B cell (primary cell): Measurements from ENCODE around the gene TCEANC2. TPM values are rescaled to one million over a fixed set of nuclear protein-coding genes. Genes with fewer than 3 reads are reported as not detected.

Experiments used
- ATAC-seq: fragments of 200-7000 bp; cut with Tn5 transposase; one replicate; pipeline ENCODE4 v1.10.0; 2021; ENCODE audit warnings: low read depth, mild to moderate bottlenecking, moderate number of reproducible peaks, moderate library complexity
- CTCF ChIA-PET: fragments of 350-600 bp; sonication (Branson Sonifier 250); formaldehyde crosslinking; loops from one replicate; lab custom pipeline; 2021; ENCODE audit warnings: antibody characterized with exemption, inconsistent platforms; lab: Charles Lee
- POLR2A ChIA-PET: fragments of 350-600 bp; sonication (Branson Sonifier 250); formaldehyde crosslinking; loops from one replicate; lab custom pipeline; 2021; ENCODE audit warnings: antibody characterized with exemption; lab: Charles Lee
- DNase-seq: peaks from one replicate; pipeline ENCODE4 v3.0.0; 2013
- H2AFZ ChIP-seq: 2 replicates; pipeline ENCODE4 v1.6.1; 2012; ENCODE audit warnings: mild to moderate bottlenecking, low read depth, low read length; ENCODE audit not compliant: insufficient read depth, poor library complexity, severe bottlenecking
- H3K27ac ChIP-seq, 2 donors: 1 replicate in 1 of 2; 2 replicates in 1 of 2; pipeline ENCODE4 v1.5.1; 2012 to 2013; ENCODE audit warnings: low read length in 2 of 2, mild to moderate bottlenecking in 2 of 2, moderate library complexity in 1 of 2
- H3K27me3 ChIP-seq, 4 experiments: fragments of 200-600 bp in 1 of 4; sonication (generic) in 1 of 4; replicated peaks in 1 of 4; 1 replicate in 2 of 4; 2 replicates in 2 of 4; pipeline versions ENCODE4 v1.6.1 to v1.7.0; 2013 to 2016; ENCODE audit warnings: low read length in 3 of 4, mild to moderate bottlenecking in 2 of 4, mixed read lengths in 1 of 4, moderate library complexity in 1 of 4; ENCODE audit not compliant: insufficient read depth in 4 of 4, control insufficient read depth in 3 of 4; ENCODE audit errors: control extremely low read depth in 1 of 4
- H3K36me3 ChIP-seq, 2 experiments: replicated peaks in 1 of 2; 1 replicate in 1 of 2; 2 replicates in 1 of 2; pipeline versions ENCODE4 v1.6.1 to v1.7.1; 2013; ENCODE audit warnings: low read length in 1 of 2; ENCODE audit not compliant: insufficient read depth in 2 of 2, control insufficient read depth in 1 of 2; ENCODE audit errors: control extremely low read depth in 1 of 2, extremely low read depth in 1 of 2
- H3K4me1 ChIP-seq, 2 donors: fragments of 200-600 bp in 1 of 2; sonication (generic) in 1 of 2; 1 replicate in 1 of 2; 2 replicates in 1 of 2; pipeline versions ENCODE4 v1.5.1 to v1.6.1; 2013 to 2017; ENCODE audit warnings: low read length in 2 of 2; ENCODE audit not compliant: control insufficient read depth in 2 of 2, insufficient read depth in 2 of 2
- H3K4me2 ChIP-seq: replicated peaks from 2 replicates; pipeline ENCODE3; 2012; ENCODE audit warnings: mild to moderate bottlenecking, low read depth, low read length; ENCODE audit not compliant: poor library complexity, severe bottlenecking
- H3K4me3 ChIP-seq, 5 experiments: fragments of 200-600 bp in 1 of 5; sonication (generic) in 1 of 5; 1 replicate in 3 of 5; 2 replicates in 2 of 5; pipeline versions ENCODE4 v1.5.1 to v1.7.0; 2011 to 2016; ENCODE audit warnings: low read length in 4 of 5, mild to moderate bottlenecking in 4 of 5, low read depth in 2 of 5, control low read depth in 1 of 5, moderate library complexity in 1 of 5; ENCODE audit not compliant: insufficient read depth in 1 of 5; ENCODE audit errors: control extremely low read depth in 1 of 5, extremely low read depth in 1 of 5
- H3K79me2 ChIP-seq: fragments of 200-600 bp; sonication (generic); one replicate; pipeline ENCODE4 v1.6.0; 2016; ENCODE audit warnings: low read length; ENCODE audit not compliant: control insufficient read depth, insufficient read depth
- H3K9ac ChIP-seq: fragments of 200-600 bp; sonication (generic); 2 replicates; pipeline ENCODE4 v1.6.1; 2017; ENCODE audit warnings: mild to moderate bottlenecking, low read length, moderate library complexity
- H3K9me3 ChIP-seq, 3 donors: one replicate each; pipeline versions ENCODE4 v1.6.1 to v1.7.1; 2013; ENCODE audit warnings: low read length in 2 of 3; ENCODE audit not compliant: control insufficient read depth in 2 of 3, insufficient read depth in 1 of 3; ENCODE audit errors: control extremely low read depth in 1 of 3
- H4K20me1 ChIP-seq: 2 replicates; pipeline ENCODE4 v1.6.0; 2012; ENCODE audit warnings: mild to moderate bottlenecking, low read length; ENCODE audit not compliant: insufficient read depth, control insufficient read depth, poor library complexity, severe bottlenecking
- H3K27ac Mint-ChIP-seq: one replicate; pipeline ENCODE4 v1.8.0; 2021; ENCODE audit warnings: mixed read lengths
- H3K27me3 Mint-ChIP-seq: one replicate; pipeline ENCODE4 v1.8.0; 2021; ENCODE audit warnings: mixed read lengths
- H3K4me1 Mint-ChIP-seq: one replicate; pipeline ENCODE4 v1.8.0; 2021; ENCODE audit warnings: mixed read lengths
- H3K4me3 Mint-ChIP-seq: one replicate; pipeline ENCODE4 v1.8.0; 2021; ENCODE audit warnings: mixed read lengths
- H3K9me3 Mint-ChIP-seq: one replicate; pipeline ENCODE4 v1.8.0; 2022; ENCODE audit warnings: mixed read lengths; ENCODE audit not compliant: insufficient read depth
- EZH2 ChIP-seq: IDR thresholded peaks from 2 replicates; pipeline ENCODE4 v1.6.1; 2012; ENCODE audit warnings: borderline replicate concordance, low read depth, mild to moderate bottlenecking, moderate library complexity, low read length; ENCODE audit not compliant: insufficient read depth, poor library complexity, severe bottlenecking
- WGBS: methylation state at CpG from one replicate; pipeline ENCODE4 v1.1.5; 2013; ENCODE audit warnings: missing lambda C conversion rate; ENCODE audit not compliant: insufficient coverage; 5-methylcytosine and 5-hydroxymethylcytosine counted together
- intact Hi-C: fragments of 100-400 bp; cut with micrococcal nuclease; formaldehyde crosslinking; loops from one replicate; pipeline ENCODE4 v1.10.0; 2022
- polyA plus RNA-seq: library from polyadenylated mRNA; depleted of rRNA; stranded (reverse); fragments of >200 nt; gene quantifications from 2 replicates; pipeline ENCODE4 v1.2.3, GENCODE V29; 2012
- total RNA-seq, 2 donors: library from RNA; stranded (reverse); fragments of 120-200 nt in 1 of 2; gene quantifications; 1 replicate in 1 of 2; 2 replicates in 1 of 2; pipeline versions ENCODE4 v1.2.3 to v1.2.4, GENCODE V29; 2013 to 2022
- TF ChIP-seq, protein P1 (sequence below): fragments of 200-600 bp; IDR thresholded peaks from one replicate; pipeline ENCODE4 v1.8.0; 2022; ENCODE audit warnings: antibody characterized with exemption, mild to moderate bottlenecking

The TCEANC2 gene
- total and polyA plus RNA-seq, 2 donors (not counting 1 experiment from before 2014, with no cell fraction given): 8.0 to 15.9 TPM

DNA sequence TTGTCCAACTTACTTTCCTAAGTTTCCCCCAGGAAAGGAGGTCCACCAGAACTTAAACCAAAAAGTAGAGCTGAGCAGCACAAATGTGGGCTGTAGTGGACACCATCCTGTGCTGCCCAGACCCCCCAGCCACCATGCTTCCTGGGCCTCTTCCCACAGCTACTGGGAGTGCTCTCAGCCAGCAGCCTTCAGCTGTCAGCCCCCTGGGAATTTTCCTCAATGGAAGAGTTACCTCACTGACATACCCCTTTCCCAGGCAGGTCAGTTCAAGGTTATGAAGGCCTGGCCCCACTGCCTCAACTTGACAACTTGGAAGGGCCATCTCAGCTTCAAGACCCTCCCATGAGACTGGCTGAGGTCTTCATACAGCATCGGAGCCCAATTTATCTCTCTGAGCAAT lies 51.7 kb downstream of the TCEANC2 start:
- DNase-seq (no peak), ATAC-seq (no peak)
- H3K4me3 ChIP-seq: no peak overlapping the region
- H3K27me3 ChIP-seq: no peaks in the 10 kb centered on the region
- H3K27ac ChIP-seq: no peak overlapping the region
- H3K9ac ChIP-seq: no peak overlapping the region
- H3K27me3 Mint-ChIP-seq: no peaks in the 10 kb centered on the region
- H3K27ac Mint-ChIP-seq: no peak overlapping the region
- H2AFZ ChIP-seq: no peak overlapping the region
- CTCF ChIA-PET: no interaction called here
- intact Hi-C loops: no loop called here
- H3K36me3 ChIP-seq: no peaks in the 10 kb centered on the region
- H4K20me1 ChIP-seq: no peaks in the 10 kb centered on the region
- WGBS: 100% methylated on average over 1 of the region's 1 CpG
- H3K79me2 ChIP-seq: no peaks in the 10 kb centered on the region
- no peaks in the 10 kb centered on the region for H3K9me3 Mint-ChIP-seq
- no peaks in the 10 kb centered on the region for H3K9me3 ChIP-seq
- no peaks in the 10 kb centered on the region for H3K4me1 ChIP-seq
- POLR2A ChIA-PET: no interaction called here
- H3K4me3 Mint-ChIP-seq: no peak overlapping the region
- no peaks in the 10 kb centered on the region for H3K4me1 Mint-ChIP-seq
- TF ChIP-seq, protein P1, sequence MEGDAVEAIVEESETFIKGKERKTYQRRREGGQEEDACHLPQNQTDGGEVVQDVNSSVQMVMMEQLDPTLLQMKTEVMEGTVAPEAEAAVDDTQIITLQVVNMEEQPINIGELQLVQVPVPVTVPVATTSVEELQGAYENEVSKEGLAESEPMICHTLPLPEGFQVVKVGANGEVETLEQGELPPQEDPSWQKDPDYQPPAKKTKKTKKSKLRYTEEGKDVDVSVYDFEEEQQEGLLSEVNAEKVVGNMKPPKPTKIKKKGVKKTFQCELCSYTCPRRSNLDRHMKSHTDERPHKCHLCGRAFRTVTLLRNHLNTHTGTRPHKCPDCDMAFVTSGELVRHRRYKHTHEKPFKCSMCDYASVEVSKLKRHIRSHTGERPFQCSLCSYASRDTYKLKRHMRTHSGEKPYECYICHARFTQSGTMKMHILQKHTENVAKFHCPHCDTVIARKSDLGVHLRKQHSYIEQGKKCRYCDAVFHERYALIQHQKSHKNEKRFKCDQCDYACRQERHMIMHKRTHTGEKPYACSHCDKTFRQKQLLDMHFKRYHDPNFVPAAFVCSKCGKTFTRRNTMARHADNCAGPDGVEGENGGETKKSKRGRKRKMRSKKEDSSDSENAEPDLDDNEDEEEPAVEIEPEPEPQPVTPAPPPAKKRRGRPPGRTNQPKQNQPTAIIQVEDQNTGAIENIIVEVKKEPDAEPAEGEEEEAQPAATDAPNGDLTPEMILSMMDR: no peak
- no peak for TF ChIP-seq EZH2
- H3K4me2 ChIP-seq: no peak overlapping the region

DNA sequence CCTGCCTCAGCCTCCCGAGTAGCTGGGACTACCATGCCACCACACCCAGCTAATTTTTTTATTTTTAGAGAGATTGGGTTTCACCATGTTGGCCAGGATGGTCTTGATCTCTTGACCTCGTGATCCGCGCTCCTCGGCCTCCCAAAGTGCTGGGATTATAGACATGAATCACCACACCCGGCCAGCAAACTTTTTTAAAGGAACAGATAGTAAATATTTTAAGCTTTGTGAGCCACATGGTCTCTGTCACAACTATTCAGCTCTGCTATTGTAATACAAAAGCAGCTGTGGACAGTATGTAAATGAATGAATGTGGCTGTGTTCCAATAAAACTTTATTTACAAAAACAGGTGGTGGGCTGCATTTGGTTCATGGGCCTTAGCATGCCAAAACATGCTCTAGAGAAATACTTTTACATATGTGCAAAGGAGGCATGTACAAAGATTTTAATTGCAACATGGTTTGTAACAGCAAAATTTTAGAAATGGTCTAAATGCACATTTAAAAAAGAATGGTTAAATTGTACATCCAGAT lies 52.4 kb downstream of the TCEANC2 start:
- no peaks in the 10 kb centered on the region for H4K20me1 ChIP-seq
- TF ChIP-seq EZH2: no peak
- TF ChIP-seq, protein P1: no peak

More for the DNA sequence above, 52.4 kb downstream of the TCEANC2 start:
- CTCF ChIA-PET: no interaction called here
- Histone ChIP-seq H3K79me2 (no peaks in the 10 kb centered on the region), H3K27me3 (no peaks in the 10 kb centered on the region), H3K4me3 (no peak overlapping the region), H3K4me2 (no peak overlapping the region), H3K9ac (no peak overlapping the region), H3K36me3 (no peaks in the 10 kb centered on the region), H3K9me3 (no peaks in the 10 kb centered on the region), H3K27ac (no peak overlapping the region), H2AFZ (no peak overlapping the region), H3K4me1 (no peaks in the 10 kb centered on the region)
- Mint-ChIP-seq H3K9me3 (no peaks in the 10 kb centered on the region), H3K4me1 (no peaks in the 10 kb centered on the region), H3K27me3 (no peaks in the 10 kb centered on the region), H3K4me3 (no peak overlapping the region), H3K27ac (no peak overlapping the region)
- DNase-seq: no peak
- ATAC-seq: no peak
- WGBS: no CpG with 5 or more reads among the region's 6 CpGs
- POLR2A ChIA-PET: interaction anchor here (0.6 kb wide), 1 partner anchor 1367 kb away, joined by 3 read pairs; no protein-coding TSS in a partner anchor
- intact Hi-C loops: no loop called here
